DOHH2 (cell line): Measurements from ENCODE around the gene ABHD12.

Experiments used
- H3F3A ChIP-seq: fragments of 200-600 bp; sonication (generic), shearing (Covaris generic); 2 replicates; pipeline ENCODE4 v1.6.0; 2016; ENCODE audit warnings: antibody characterized with exemption, mild to moderate bottlenecking; ENCODE audit not compliant: control insufficient read depth, insufficient read depth
- H3K27ac ChIP-seq: fragments of 200-600 bp; sonication (generic); 2 replicates; pipeline ENCODE4 v1.5.1; 2014; ENCODE audit warnings: low read depth, mild to moderate bottlenecking, low read length, moderate library complexity
- H3K27me3 ChIP-seq: fragments of 200-600 bp; sonication (generic); 2 replicates; pipeline ENCODE4 v1.6.1; 2014; ENCODE audit warnings: mild to moderate bottlenecking, low read length, mixed read lengths; ENCODE audit not compliant: control insufficient read depth
- H3K36me3 ChIP-seq: fragments of 200-600 bp; sonication (generic); 2 replicates; pipeline ENCODE4 v1.6.1; 2014; ENCODE audit warnings: mild to moderate bottlenecking, low read length, moderate library complexity, mixed read lengths; ENCODE audit not compliant: control insufficient read depth
- H3K4me1 ChIP-seq: fragments of 200-600 bp; sonication (generic); 2 replicates; pipeline ENCODE4 v1.6.1; 2014; ENCODE audit warnings: mild to moderate bottlenecking, low read length, mixed read lengths; ENCODE audit not compliant: control insufficient read depth
- H3K4me2 ChIP-seq: fragments of 200-600 bp; sonication (generic); 2 replicates; pipeline ENCODE4 v1.6.0; 2014; ENCODE audit warnings: mild to moderate bottlenecking, low read length, moderate library complexity
- H3K4me3 ChIP-seq: fragments of 200-600 bp; sonication (generic); 2 replicates; pipeline ENCODE4 v1.5.1; 2014; ENCODE audit warnings: mild to moderate bottlenecking, low read length, mixed read lengths
- H3K79me2 ChIP-seq: fragments of 200-600 bp; sonication (generic); 2 replicates; pipeline ENCODE4 v1.6.1; 2014; ENCODE audit warnings: mild to moderate bottlenecking, low read length, mixed read lengths; ENCODE audit not compliant: control insufficient read depth
- H3K9me2 ChIP-seq: fragments of 200-600 bp; sonication (generic); replicated peaks from 2 replicates; pipeline ENCODE4 v1.6.1; 2014; ENCODE audit warnings: mild to moderate bottlenecking, low read length, mixed read lengths; ENCODE audit not compliant: control insufficient read depth
- H3K9me3 ChIP-seq: fragments of 200-600 bp; sonication (generic); 2 replicates; pipeline ENCODE4 v1.6.1; 2014; ENCODE audit warnings: antibody characterized with exemption, low read length, mixed read lengths; ENCODE audit not compliant: control insufficient read depth, insufficient read depth
- H4K20me1 ChIP-seq: fragments of 200-600 bp; sonication (generic); 2 replicates; pipeline ENCODE4 v1.6.0; 2014; ENCODE audit warnings: low read depth, mild to moderate bottlenecking, antibody characterized with exemption, low read length, moderate library complexity; ENCODE audit not compliant: control insufficient read depth, insufficient read depth
- EZH2phosphoT487 ChIP-seq: fragments of 200-600 bp; sonication (generic); IDR thresholded peaks from 2 replicates; pipeline ENCODE4 v1.6.1; 2017; ENCODE audit warnings: borderline replicate concordance, mild to moderate bottlenecking, antibody characterized with exemption, low read length, moderate library complexity, mixed read lengths
- TF ChIP-seq, protein P1 (sequence below): fragments of 200-600 bp; sonication (generic); IDR thresholded peaks from one replicate; pipeline ENCODE4 v1.5.1; 2014; ENCODE audit warnings: antibody characterized with exemption, mild to moderate bottlenecking, low read depth, low read length; ENCODE audit not compliant: poor library complexity, severe bottlenecking

ABHD12 gene

GRCh38 chr20:25291432-25292133, 99.1 kb downstream of the ABHD12 start:
- no peak overlapping the region for H3K4me3 ChIP-seq
- TF ChIP-seq, protein P1, sequence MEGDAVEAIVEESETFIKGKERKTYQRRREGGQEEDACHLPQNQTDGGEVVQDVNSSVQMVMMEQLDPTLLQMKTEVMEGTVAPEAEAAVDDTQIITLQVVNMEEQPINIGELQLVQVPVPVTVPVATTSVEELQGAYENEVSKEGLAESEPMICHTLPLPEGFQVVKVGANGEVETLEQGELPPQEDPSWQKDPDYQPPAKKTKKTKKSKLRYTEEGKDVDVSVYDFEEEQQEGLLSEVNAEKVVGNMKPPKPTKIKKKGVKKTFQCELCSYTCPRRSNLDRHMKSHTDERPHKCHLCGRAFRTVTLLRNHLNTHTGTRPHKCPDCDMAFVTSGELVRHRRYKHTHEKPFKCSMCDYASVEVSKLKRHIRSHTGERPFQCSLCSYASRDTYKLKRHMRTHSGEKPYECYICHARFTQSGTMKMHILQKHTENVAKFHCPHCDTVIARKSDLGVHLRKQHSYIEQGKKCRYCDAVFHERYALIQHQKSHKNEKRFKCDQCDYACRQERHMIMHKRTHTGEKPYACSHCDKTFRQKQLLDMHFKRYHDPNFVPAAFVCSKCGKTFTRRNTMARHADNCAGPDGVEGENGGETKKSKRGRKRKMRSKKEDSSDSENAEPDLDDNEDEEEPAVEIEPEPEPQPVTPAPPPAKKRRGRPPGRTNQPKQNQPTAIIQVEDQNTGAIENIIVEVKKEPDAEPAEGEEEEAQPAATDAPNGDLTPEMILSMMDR = no peak
- no peak for TF ChIP-seq EZH2phosphoT487
- no peaks in the 10 kb centered on the region for H3K9me3 ChIP-seq
- H3K79me2 ChIP-seq = no peaks in the 10 kb centered on the region
- H3K36me3 ChIP-seq = peaks cover 4% of the 10 kb centered on the region
- H4K20me1 ChIP-seq = no peaks in the 10 kb centered on the region
- no peaks in the 10 kb centered on the region; the same call in 1 of the 2 replicates for H3F3A ChIP-seq
- no peak overlapping the region for H3K4me2 ChIP-seq
- H3K27me3 ChIP-seq = no peaks in the 10 kb centered on the region
- H3K4me1 ChIP-seq = no peaks in the 10 kb centered on the region; the same call in 1 of the 2 replicates
- no peaks in the 10 kb centered on the region for H3K9me2 ChIP-seq
- no peak overlapping the region for H3K27ac ChIP-seq

DNA sequence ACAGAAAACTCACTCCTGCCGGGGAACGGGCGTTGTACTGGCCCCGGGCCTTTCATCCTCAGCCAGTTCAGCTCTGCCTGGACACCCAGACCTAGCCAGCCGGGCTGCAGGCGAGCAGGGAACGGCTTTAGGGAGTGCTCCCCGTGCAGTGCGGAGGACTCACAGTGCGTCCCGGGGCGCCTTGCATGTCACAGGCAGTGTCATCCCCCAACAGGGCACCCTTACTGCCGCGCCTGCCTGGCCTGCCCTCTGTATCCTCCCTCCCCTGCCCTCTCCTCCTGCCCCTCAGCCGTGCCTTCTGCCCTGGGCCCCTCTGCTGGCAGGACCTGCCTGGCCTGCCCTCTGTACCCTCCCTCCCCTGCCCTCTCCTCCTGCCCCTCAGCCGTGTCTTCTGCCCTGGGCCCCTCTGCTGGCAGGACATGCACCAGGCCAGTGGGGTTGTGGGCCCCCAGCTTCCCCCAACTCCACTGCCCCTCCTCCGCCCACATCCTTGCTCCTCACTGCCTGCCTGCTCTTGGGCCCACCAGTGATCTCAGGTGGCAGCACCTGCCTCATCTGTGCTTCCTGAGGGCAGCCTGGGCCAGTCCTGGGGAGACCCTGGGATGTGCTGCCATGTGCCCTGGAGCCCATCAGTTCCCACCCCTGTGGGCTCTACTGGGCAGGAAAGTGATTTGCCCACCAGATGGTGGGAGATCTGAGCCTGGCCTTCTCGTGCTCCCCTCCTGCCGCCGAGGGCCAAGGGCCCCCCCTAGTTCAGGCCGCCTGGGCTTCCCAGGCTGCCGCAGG, 99.8 kb downstream of the ABHD12 start:
- TF ChIP-seq, protein P1 = no peak
- no peak for TF ChIP-seq EZH2phosphoT487
- no peaks in the 10 kb centered on the region for H3K36me3 ChIP-seq

DNA sequence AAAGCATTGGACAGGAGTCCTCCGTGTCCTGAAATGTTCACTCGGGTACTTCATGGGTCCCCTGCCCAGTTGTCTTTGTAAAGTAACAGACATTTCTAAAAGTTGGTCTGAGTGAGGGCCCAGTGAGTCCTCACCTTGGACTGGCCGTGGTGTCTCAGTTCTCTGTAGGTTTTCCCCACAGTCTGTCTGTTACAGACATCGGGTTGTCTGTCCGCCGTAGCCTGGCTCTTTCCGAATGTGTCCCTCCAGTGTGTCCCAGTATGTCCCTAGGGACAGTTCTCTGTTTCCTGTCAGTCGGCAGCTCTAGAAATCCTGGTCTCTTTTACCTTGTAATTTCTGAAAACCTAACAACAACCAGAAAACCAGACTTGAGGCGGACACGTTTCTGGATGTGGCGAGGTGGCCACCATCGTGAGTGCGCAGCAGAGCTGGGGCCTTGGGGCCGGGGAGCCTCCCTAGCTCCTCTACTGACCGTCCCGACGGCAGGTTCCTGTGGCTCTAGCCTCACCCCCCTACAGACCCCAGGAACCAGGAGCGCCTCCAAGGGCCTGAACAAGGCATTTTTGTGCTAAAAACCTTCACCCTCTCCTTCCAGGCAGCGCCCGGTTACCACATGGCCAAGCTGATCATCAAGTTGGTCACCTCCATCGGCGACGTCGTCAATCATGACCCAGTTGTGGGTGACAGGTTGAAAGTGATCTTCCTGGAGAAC, 100.6 kb downstream of the ABHD12 start:
- no peaks in the 10 kb centered on the region for H3K9me3 ChIP-seq
- H3K4me2 ChIP-seq = no peak overlapping the region
- peaks cover 4% of the 10 kb centered on the region; the same call in 1 of the 2 replicates for H3K36me3 ChIP-seq
- H4K20me1 ChIP-seq = no peaks in the 10 kb centered on the region
- no peaks in the 10 kb centered on the region for H3K9me2 ChIP-seq
- no peaks in the 10 kb centered on the region; the same call in 1 of the 2 replicates for H3F3A ChIP-seq
- no peaks in the 10 kb centered on the region for H3K4me1 ChIP-seq
- H3K27me3 ChIP-seq = no peaks in the 10 kb centered on the region
- no peak overlapping the region for H3K27ac ChIP-seq
- TF ChIP-seq, protein P1 = no peak
- TF ChIP-seq EZH2phosphoT487 = no peak
- no peaks in the 10 kb centered on the region for H3K79me2 ChIP-seq
- H3K4me3 ChIP-seq = no peak overlapping the region

More for the DNA sequence above, 99.8 kb downstream of the ABHD12 start:
- H3K4me1 ChIP-seq = no peaks in the 10 kb centered on the region
- H3K79me2 ChIP-seq = no peaks in the 10 kb centered on the region
- H3K4me3 ChIP-seq = no peak overlapping the region
- H3K27me3 ChIP-seq = no peaks in the 10 kb centered on the region
- H3K9me3 ChIP-seq = no peaks in the 10 kb centered on the region
- no peak overlapping the region for H3K27ac ChIP-seq
- H3K4me2 ChIP-seq = no peak overlapping the region
- no peaks in the 10 kb centered on the region for H3K9me2 ChIP-seq
- H3F3A ChIP-seq = no peaks in the 10 kb centered on the region; the same call in 1 of the 2 replicates
- H4K20me1 ChIP-seq = no peaks in the 10 kb centered on the region
